ENCODE data around the gene COQ5.
"Not testable (repeated sequence)": the region's sequence is repeated elsewhere in the genome, so short reads cannot be mapped to it uniquely, and the experiment has no call there.

The COQ5 gene

DNA sequence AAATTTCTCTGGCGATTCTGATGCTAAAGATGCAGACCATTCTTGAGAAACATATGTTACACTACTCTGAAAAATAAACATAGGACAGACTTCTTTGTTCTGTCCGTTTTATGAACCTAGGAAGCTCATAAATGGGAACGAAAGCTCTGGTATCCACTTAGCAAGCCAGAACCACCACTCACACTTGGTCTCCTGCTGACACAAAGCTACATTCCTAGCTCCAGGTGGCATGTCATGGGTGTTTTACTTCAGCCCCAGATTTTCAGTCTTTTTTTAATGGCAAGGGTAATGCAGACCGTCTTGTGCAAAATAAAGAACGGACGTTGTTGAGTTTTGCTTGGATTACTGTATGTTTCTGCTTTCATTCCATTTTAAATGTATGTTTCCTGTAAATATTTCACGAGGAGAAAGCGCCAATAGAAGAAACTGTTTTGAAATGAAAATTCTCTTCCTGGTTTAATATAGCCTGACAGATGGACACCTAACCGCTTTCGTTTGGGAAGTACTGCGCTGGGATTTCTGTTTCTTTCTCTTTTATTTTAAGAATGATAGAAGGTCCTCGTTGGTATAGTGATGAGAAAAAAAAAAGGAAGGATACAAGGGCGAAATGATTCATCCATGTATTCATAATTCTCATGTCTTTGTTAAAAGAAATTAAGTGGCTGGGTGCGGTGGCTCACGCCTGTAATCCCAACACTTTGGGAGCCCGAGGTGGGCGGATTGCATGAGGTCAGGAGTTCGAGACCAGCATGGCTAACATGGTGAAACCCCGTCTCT, 871 bp upstream of the COQ5 start:
- DNase-seq (ENCODE audit: low spot score): peak; percentile 64

DNA sequence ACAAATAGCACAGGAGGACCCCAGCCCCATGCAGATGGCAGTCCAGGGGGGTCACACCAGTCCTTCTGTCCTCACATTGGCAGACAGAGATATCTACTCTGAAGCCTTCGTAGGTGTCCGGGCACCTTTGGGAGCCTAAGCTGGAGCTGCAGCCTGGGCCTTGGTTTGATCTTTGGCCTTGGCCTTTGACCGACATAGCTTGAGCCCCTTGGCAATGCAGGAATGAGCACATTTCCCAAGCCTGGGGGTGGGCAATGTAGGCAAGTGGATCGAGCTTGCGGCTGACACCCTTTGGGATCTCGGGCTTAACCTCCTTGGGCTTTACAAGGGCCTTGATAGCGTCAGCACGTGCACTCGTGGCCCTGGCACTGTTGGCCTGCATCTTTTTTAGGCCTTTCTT, 6.4 kb downstream of the COQ5 start:
- DNase-seq (ENCODE audit: low spot score): no peak

DNA sequence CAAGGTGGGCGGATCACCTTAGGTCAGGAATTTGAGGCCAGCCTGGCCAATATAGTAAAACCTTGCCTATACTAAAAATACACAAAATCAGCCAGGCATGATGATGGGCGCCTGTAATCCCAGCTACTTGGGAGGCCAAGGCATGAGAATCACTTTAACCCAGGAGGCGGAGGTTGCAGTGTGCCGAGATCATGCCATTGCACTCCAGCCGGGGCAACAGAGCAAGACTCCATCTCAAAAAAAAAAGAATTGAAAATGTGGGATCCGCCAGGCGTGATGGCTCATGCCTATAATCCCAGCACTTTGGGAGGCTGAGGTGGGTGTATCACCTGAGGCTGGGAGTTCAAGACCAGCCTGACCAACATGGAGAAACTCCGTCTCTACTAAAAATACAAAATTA, 9.6 kb downstream of the COQ5 start:
- DNase-seq (ENCODE audit: low spot score): not testable (repeated sequence)

DNA sequence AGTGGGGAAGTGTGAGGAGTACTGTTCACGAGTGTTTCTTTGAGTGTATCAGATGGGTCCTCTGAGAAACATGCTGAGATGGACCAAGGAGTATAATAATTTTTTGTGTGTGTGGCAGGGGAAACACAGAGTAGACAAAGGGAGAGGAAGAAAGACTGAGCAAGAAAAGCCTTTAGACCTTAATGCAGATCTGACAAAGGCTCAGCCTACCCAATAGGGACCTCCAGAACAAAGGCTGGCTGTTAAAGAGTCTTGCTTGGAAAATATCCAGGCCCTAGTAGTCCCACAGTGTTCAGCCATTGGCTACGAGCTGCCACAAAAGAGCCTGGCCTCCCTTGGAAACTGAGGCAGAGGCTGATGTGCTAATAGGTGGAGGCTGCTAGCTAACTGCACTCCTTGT, 13.5 kb downstream of the COQ5 start:
- DNase-seq (ENCODE audit: low spot score): no peak

DNA sequence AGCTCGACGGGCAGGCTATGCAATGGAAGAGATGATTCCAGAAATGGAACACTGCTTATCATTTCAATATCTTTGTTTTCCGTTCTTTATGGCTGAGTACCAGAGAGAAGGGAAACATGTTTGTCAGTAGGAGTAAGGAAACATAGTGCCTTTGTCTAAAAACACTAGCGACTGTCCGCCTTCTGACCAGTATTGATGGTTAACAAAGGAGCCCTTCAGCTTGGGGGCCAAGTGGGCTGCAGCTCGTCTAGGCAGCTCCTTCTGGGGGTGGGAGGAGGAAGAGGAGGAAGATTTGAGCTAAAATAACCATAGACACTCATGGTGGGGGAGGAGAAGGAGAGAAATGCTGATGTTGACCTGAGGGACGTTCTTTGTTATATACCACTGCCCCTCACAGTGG, 15.0 kb downstream of the COQ5 start:
- DNase-seq (ENCODE audit: low spot score): no peak

DNA sequence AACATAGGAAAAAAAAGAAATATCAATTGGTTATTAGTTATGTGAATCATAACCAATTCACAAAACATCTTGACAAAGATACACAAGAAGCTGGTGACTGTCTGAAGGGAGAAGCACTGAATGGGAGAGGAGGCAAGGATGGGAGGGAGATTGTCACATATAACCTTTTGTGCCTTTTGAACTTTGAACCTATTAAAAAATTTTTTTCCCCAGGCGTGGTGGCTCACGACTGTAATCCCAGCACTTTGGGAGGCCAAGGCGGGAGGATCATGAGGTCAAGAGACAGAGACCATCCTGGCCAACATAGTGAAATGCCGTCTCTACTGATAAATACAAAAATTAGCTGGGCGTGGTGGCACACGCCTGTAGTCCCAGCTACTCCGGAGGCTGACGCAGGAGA, 20.4 kb downstream of the COQ5 start:
- no peak for DNase-seq (ENCODE audit: low spot score)

DNA sequence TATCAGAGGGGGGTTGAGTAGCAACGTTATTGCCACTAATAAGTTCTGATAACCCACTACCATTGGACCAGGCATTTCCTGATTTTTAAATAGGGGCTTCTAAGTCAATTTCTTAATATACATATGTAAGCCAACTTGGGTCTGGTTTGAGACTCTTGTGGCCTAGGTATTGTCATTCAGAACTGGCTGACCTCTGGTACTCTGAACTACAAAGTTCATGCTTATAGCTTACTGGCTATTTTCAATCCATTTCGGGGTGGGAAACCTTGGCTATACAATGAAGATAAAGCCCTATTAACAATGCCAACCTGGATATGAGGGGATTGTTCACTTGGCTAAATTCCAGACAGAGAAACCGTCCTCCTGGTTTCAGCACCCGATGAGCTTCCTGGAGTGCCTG, 24.4 kb downstream of the COQ5 start:
- DNase-seq (ENCODE audit: low spot score): no peak

DNA sequence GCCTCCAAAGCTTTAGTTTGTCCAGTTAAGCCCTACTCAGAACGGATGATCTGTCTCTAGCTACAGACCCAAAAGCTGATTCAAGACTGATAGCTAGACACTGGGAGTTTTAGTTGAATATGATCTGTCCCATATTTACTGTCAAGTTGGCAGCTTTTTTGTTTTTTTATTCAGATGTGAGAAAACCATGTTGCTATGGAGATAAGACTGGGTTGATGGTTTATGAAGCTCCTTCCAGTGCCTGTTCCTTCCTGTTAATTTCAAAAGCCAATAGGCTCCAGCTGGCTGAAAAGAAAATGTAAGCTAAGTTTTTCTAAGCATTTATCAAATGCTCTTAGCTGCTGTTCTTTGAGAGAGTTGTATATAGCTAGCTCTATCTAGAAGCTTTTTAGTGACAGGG, 28.4 kb downstream of the COQ5 start:
- DNase-seq (ENCODE audit: low spot score): no peak

DNA sequence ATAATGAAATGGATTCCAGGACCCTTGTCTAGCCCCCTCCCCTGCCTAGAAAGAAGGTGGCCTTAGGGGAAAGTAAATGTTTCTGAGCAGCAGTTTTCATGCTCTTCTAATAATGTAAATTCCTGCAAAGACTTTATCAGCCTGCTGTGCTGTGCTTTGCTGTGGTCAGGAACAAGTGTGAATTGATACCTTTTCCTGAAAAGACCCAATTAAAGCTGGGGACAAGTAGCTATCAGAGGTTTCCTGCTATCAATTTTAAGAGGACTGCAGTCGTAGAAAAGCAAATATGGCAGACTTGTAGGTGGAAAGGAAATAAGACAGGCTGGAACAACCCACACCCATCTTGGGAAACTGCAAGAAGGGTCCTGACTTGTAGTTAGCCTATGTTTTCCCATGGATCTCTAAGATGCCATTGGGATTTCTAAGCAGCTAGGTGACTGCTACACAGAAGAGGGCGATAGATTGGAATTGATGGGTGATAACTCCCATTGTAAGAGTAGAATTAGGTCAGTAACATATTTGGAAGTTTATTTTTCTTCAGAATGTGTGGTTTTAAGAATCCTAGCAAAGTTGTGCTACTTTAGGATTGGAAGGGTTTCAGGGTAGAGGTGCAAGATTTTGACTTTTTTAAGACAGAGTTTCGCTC, 30.0 kb downstream of the COQ5 start:
- DNase-seq (ENCODE audit: low spot score): no peak

DNA sequence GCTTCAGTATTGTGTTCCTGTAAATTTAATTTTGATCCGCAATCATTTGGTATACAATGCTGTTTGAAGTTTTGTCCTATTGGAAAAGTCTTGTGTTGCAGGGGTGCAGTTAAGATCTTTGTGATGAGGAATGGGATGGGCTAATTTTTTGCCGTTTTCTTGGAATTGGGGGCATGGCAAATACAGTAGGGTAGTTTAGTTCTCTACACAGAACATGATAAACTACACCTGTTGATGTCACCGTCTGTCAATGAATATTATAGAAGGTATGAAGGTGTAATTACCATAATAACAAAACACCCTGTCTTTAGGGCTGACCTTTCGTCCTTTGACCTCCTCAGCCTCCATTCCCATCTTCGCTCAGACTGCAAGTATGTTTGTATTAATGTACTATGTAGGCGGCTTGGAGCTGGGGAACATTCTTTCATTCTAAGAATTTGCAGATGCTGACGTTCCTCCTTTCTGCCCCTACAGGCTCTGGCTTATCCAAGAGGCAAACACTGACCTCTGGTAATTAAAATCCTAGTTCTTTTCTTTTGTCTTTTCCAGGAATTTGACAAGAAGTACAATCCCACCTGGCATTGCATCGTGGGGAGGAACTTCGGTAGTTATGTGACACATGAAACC, 31.3 kb downstream of the COQ5 start:
- no peak for DNase-seq (ENCODE audit: low spot score)

DNA sequence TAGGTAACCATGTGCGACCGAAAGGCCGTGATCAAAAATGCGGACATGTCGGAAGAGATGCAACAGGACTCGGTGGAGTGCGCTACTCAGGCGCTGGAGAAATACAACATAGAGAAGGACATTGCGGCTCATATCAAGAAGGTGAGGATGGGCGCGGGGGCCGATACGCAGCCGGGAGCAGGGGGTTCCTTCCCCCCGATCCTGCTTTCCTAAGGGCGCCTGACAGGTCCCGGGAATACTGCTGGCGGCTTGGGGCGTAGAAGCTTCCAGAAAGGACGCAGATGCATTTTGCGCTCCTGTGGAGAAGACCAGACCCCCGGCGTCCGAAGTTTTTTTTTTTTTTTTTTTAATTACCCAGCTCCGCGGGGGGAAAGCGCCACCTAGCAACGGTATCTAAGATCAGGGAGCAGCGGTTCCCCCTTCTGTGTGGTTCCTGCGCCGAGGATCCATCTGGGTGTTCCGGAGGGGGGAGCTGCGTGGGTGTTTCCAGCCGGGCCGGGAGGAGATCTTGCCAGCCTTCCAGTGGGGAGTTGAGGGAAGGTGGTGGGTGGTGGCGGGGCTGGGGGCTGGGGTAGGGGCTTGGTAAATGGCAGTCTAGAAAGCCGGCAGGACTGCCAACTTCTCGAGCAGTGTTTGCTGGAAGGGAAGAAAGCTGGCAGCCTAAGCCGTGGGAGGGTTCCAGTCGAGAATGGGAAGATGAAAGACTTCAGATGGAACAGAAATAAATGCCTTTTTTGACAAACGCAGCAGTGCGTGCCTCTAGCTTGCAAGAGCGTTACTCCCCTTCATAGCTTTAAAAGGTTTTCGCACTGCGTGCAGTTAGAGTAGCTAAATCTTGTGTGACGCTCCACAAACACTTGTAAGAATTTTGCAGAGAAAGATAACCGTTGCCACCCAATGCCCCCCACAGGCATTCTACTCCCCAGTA, 32.3 kb downstream of the COQ5 start:
- DNase-seq (ENCODE audit: low spot score): peak; percentile 45

DNA sequence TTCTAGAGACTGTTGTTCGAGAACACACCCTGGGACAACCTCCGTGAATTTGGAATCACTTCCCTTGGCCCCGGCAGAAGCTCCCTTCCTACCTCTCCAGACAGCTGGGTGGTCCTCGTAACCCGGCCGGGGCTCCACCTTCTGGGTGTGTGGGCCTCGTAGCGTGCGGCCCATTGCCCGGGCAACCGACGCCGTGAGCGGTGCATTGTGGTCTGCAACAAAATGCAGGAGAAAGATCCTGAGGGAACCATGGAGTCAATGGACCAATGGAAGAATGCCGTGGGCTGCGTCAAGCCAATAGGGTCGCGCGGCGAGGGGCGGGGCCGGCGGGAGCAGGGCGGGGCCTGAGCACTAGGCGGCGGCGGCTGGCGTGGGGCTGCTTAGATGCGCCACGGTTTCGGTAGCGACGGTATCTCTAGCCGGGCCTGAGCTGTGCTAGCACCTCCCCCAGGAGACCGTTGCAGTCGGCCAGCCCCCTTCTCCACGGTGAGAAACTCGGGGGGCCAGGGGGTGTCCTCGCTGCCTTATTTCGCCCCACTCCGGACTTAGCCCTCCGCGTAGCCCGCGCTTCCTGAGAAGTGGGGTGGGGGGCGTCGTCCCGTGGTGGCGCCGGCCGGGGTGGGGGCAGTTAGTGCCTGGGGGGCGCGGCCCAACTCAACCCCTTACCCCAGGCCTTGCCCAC, 33.1 kb downstream of the COQ5 start, which contains the start of gene DYNLL1:
Gene DYNLL1 (plus strand): TSS at position 383 of the 682 bp plus-strand sequence. CDS start 309 bp downstream, outside the sequence.
- peak; percentile 97 for DNase-seq (ENCODE audit: low spot score)

DNA sequence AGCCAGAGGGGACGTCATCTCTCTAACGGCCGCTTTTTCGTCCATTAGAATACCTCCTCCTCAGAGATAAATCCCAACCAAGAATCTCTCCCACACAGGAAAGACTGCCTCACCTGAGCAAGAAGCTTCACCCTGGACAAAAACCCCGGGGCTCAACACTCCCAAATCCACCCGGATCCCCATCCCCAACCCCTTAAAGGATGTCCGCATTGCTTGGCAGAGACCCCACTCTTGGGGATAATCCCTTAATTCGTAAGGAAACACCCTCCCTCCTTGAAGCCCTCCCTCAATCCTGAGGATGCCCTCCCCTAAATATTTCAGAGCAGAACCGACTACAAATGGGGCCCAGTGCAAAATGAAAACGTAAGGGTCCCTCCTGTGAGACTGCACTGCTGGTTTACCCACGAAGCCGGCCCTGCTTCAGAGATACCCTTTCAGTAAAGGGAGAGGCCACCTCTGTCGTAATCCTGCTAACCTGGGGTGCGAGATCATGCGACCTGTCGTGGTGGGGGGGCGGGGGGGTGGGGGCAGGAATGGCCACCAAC, 33.7 kb downstream of the COQ5 start:
- DNase-seq (ENCODE audit: low spot score): no peak

DNA sequence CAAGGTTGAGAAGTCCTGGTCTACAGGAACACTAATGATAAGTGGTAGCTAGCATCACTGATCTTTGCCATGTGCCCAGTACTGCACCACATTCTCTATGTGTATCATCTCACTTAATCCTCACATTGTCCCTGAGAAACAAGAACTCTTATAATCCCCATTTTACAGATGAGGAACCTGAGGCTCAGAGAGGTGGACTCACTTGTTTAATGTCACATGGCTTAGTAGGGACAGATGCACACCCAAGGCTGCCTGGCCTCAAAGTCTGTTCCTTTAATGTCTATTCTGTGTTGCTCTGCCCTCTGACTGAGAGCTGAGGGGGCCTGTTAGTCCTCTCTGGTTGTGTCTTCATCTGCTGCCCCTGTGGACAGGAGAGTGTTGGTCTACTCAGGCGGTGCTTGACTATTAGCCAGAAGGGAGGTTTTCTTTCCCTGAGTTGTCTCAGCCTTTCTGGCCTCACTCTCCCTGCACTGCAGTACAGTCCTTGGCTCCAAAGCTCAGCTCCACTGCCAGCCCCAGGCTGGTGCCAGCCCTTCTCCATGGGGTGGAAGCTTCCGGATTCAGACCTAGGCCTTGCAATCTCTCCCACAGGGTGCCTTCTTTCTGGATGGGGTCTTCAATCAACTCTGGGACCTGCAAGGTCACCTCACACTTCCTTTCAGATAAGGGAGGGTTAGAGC, 38.0 kb downstream of the COQ5 start:
- DNase-seq (ENCODE audit: low spot score): no peak

DNA sequence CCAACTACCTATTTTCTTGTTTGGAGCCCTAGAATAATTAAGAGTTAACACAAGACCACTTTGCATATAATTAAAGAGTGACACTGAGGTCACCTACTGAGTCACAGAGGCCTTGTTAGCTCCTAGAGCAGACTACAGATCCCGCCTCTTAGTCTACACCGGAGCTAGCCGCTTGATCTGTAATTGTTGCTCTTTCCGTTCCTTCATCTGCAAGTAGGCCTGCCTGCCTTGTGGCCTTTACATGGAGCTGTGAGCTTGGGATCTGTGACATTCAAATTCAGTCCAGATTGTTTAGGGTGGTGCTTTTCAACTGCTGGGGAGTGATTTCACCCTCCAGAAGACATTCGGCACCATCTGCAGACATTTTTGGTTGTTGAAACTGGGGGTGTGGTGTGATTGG, 38.6 kb downstream of the COQ5 start:
- DNase-seq (ENCODE audit: low spot score): no peak

DNA sequence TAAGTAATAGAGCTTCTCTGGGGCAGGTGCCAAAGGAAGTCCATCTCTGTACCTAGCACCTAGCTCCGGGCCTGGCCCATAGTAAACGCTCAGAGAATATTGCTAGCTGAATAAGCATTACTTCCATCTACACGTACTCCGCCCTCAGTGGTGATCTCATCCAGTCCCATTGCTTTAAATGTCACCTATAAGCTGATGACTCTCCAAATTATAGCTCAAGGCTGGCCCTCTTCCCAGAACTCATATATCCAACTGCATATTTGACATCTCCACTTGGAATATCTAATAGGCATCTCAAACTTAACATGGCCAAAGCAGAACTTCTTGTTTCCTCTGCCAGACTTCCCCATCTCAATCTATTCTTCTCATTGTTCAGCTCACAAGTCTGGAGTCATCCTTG, 39.9 kb downstream of the COQ5 start:
- no peak for DNase-seq (ENCODE audit: low spot score)

DNA sequence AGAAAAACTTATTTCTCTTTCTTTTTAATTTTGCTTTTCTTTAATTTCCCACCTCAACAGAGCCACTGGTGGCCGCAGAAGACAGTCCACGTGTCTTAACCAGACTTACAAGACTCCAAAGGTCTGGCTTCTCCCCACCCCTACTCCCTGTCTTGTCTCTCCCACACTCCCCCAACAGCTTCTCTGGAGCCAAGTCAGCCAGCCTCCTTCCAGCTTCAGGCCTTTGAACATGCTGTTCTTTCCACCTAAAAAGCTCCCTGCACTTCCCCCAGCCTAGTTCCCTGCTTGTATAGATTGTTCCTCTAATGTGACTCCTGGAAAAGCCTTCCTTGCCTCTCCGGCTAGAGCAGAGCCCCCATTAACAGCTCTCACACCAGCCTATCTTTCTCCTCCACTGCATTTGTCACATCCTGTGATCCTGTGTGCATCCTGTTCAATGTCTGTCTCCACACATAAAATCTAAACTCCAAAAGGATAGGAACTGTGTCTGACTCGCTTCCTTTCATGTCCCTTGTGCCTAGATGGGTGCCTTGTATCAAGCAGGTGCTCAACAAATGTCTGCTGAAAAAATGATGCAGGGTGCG, 40.8 kb downstream of the COQ5 start:
- DNase-seq (ENCODE audit: low spot score): no peak

DNA sequence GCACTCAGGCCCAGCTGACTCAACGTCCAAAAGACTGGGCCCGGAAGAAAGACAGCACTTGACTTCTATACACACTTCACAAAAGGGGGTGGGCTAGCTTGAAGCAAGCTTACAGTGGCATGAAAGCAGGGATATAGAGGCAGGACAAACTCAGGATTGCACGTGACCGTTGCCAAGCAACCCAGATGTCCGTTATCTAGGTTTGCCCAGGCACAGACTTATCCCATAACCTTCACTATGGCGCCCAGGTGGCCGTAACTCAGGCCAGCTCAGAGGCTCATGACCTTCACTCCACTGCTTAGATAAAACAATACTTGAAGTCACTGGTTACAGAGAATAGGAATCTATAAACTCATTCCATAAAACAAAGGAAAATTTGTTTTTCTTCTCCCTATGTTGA, 41.4 kb downstream of the COQ5 start:
- not testable (repeated sequence) for DNase-seq (ENCODE audit: low spot score)

DNA sequence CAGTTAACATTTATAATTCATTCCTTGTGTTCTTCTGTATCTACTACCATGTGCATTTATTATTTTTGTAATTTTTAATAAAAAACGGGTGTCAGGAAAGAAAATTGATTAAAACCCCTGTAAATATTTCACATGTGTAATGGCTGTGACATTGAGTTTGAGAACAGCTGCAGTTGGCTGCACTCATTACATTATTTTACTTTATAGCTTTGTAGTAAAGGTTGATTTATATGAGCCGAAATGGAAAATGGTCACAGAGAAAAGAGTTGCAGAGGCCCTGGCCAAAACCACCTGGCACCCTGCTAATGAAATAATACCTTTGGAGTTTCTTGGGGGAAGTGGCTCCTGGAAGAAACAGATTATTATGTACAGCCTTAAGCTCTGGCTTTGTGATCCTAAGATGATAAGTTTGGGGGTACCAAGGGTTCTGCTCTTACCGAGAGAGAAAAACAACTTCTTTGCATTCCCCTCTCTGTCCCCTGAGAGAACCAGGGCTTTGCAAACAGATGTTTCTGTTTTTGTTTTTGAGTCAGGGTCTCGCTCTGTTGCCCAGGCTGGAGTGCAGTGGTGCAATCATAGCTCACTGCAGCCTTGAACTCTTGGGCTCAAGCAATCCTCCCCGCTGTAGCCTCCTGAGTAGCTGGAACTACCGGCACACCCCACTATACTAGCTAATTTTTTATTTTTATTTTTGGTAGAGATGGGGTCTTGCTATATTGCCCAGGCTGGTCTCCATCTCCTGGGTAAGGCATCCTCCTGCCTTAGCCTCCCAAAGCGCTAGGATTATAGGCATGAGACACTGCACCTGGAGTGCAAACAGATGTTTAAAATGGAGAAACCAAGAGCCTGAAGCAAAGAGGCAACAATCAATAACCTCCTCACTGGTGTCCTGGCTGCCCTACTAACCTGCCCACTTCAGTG, 42.7 kb downstream of the COQ5 start:
- no peak for DNase-seq (ENCODE audit: low spot score)
